ENCODE results near the gene ERG.

- no peak for TF ChIP-seq ZNF317 (CRISPR knock-in tag; IDR thresholded peaks at IDR 0.05; ENCODE audit: borderline replicate concordance, low read depth)
- TF ChIP-seq, protein P1, sequence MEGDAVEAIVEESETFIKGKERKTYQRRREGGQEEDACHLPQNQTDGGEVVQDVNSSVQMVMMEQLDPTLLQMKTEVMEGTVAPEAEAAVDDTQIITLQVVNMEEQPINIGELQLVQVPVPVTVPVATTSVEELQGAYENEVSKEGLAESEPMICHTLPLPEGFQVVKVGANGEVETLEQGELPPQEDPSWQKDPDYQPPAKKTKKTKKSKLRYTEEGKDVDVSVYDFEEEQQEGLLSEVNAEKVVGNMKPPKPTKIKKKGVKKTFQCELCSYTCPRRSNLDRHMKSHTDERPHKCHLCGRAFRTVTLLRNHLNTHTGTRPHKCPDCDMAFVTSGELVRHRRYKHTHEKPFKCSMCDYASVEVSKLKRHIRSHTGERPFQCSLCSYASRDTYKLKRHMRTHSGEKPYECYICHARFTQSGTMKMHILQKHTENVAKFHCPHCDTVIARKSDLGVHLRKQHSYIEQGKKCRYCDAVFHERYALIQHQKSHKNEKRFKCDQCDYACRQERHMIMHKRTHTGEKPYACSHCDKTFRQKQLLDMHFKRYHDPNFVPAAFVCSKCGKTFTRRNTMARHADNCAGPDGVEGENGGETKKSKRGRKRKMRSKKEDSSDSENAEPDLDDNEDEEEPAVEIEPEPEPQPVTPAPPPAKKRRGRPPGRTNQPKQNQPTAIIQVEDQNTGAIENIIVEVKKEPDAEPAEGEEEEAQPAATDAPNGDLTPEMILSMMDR (IDR thresholded peaks at IDR 0.05): no peak
- TF ChIP-seq KAT7 (CRISPR knock-in tag; IDR thresholded peaks at IDR 0.05; ENCODE audit: borderline replicate concordance): no peak
- TF ChIP-seq, protein P2, sequence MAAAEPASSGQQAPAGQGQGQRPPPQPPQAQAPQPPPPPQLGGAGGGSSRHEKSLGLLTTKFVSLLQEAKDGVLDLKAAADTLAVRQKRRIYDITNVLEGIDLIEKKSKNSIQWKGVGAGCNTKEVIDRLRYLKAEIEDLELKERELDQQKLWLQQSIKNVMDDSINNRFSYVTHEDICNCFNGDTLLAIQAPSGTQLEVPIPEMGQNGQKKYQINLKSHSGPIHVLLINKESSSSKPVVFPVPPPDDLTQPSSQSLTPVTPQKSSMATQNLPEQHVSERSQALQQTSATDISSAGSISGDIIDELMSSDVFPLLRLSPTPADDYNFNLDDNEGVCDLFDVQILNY (CRISPR knock-in tag; IDR thresholded peaks at IDR 0.05): no peak
- TF ChIP-seq, protein P3, sequence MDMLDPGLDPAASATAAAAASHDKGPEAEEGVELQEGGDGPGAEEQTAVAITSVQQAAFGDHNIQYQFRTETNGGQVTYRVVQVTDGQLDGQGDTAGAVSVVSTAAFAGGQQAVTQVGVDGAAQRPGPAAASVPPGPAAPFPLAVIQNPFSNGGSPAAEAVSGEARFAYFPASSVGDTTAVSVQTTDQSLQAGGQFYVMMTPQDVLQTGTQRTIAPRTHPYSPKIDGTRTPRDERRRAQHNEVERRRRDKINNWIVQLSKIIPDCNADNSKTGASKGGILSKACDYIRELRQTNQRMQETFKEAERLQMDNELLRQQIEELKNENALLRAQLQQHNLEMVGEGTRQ (CRISPR knock-in tag; IDR thresholded peaks at IDR 0.05): no peak
- TF ChIP-seq IRF2 (CRISPR knock-in tag; IDR thresholded peaks at IDR 0.05; ENCODE audit: borderline replicate concordance, low read depth): no peak
- TF ChIP-seq ZBTB21 (CRISPR knock-in tag; IDR thresholded peaks at IDR 0.05; ENCODE audit: borderline replicate concordance): no peak
Measured at GRCh38 chr21:38349111-38349746, 149.0 kb downstream of the ERG start.

Data from WTC11 (cell line).